Endodermal cell (in vitro differentiated cells): Measurements from ENCODE around the gene SRP72. TPM values are rescaled to one million over a fixed set of nuclear protein-coding genes. Genes with fewer than 3 reads are reported as not detected.

Experiments
- DNase-seq: peaks from one replicate; pipeline ENCODE4 v3.0.0-alpha.2; 2017
- H3K27ac ChIP-seq: 2 replicates; pipeline ENCODE4 v1.5.1; 2013; ENCODE audit warnings: mild to moderate bottlenecking, low read depth, low read length, moderate library complexity
- H3K27me3 ChIP-seq: 2 replicates; pipeline ENCODE4 v1.6.1; 2013; ENCODE audit warnings: mild to moderate bottlenecking, low read length, moderate library complexity; ENCODE audit not compliant: insufficient read depth, control insufficient read depth, poor library complexity, severe bottlenecking
- H3K36me3 ChIP-seq: 2 replicates; pipeline ENCODE4 v1.7.0; 2013; ENCODE audit warnings: mild to moderate bottlenecking, low read length, moderate library complexity; ENCODE audit not compliant: control insufficient read depth, insufficient read depth
- H3K4me1 ChIP-seq: one replicate; pipeline ENCODE4 v1.7.0; 2013; ENCODE audit warnings: low read length; ENCODE audit not compliant: control insufficient read depth, insufficient read depth
- H3K4me3 ChIP-seq: 2 replicates; pipeline ENCODE4 v1.5.1; 2013; ENCODE audit warnings: mild to moderate bottlenecking, low read length, moderate library complexity
- H3K9ac ChIP-seq: 2 replicates; pipeline ENCODE4 v1.6.1; 2013; ENCODE audit warnings: mild to moderate bottlenecking, low read length, moderate library complexity; ENCODE audit not compliant: poor library complexity, severe bottlenecking; ENCODE audit errors: extremely low read depth
- H3K9me3 ChIP-seq: 2 replicates; pipeline ENCODE4 v1.6.1; 2013; ENCODE audit warnings: mild to moderate bottlenecking, low read length, moderate library complexity; ENCODE audit not compliant: control insufficient read depth
- H3K27ac Mint-ChIP-seq: 2 replicates; pipeline ENCODE4 v1.8.0; 2020; ENCODE audit warnings: mixed read lengths
- H3K27me3 Mint-ChIP-seq: 2 replicates; pipeline ENCODE4 v1.8.0; 2021; ENCODE audit warnings: mild to moderate bottlenecking, mixed read lengths; ENCODE audit not compliant: insufficient read depth
- H3K36me3 Mint-ChIP-seq: 2 replicates; pipeline ENCODE4 v1.8.0; 2020; ENCODE audit warnings: low read depth, mixed read lengths
- H3K4me1 Mint-ChIP-seq: 2 replicates; pipeline ENCODE4 v1.8.0; 2020; ENCODE audit warnings: mixed read lengths
- H3K4me3 Mint-ChIP-seq: 2 replicates; pipeline ENCODE4 v1.8.0; 2020; ENCODE audit warnings: mild to moderate bottlenecking, moderate library complexity, mixed read lengths
- H3K9me3 Mint-ChIP-seq: 2 replicates; pipeline ENCODE4 v1.8.0; 2020; ENCODE audit warnings: mild to moderate bottlenecking, mixed read lengths
- CTCF ChIP-seq: fragments of 200-600 bp; sonication (generic); conservative IDR thresholded peaks from 2 replicates; pipeline ENCODE4 v1.5.0; 2021; ENCODE audit warnings: antibody characterized with exemption, mild to moderate bottlenecking
- WGBS, 2 experiments: methylation state at CpG; one replicate each; pipeline versions ENCODE4 v1.1.5 to v1.1.7; 2013; ENCODE audit warnings: missing lambda C conversion rate in 2 of 2, mixed read lengths in 1 of 2; ENCODE audit not compliant: insufficient coverage in 1 of 2, insufficient read length in 1 of 2; 5-methylcytosine and 5-hydroxymethylcytosine counted together
- total RNA-seq, 2 donors: library from RNA; stranded (reverse); fragmentation: NEBNext Ultra II Directional in 1 of 2; extraction: Animal tissue kit (Norgen Biotek cat#: 25700) in 1 of 2; gene quantifications; 2 replicates in 1 of 2; 3 replicates in 1 of 2; pipeline ENCODE4 v1.2.1, GENCODE V29; 2021

The SRP72 gene
- total RNA-seq, 2 donors from 2014 or later, result 123 to 134 TPM

- H3K27me3 ChIP-seq, result no peaks in the 10 kb centered on the region
- peak; percentile 73 for DNase-seq
- H3K27me3 Mint-ChIP-seq, result no peaks in the 10 kb centered on the region
- H3K4me3 ChIP-seq, result peak overlapping the region; percentile 95
- H3K36me3 ChIP-seq, result peaks cover 43% of the 10 kb centered on the region
- H3K27ac ChIP-seq, result peak overlapping the region; percentile 54
- no peak for TF ChIP-seq CTCF
- peaks cover 37% of the 10 kb centered on the region for H3K36me3 Mint-ChIP-seq
- H3K4me3 Mint-ChIP-seq, result peak overlapping the region; percentile 98
- H3K27ac Mint-ChIP-seq, result peak overlapping the region; percentile 96
- H3K9me3 ChIP-seq, result no peaks in the 10 kb centered on the region
- H3K4me1 Mint-ChIP-seq, result peaks cover 24% of the 10 kb centered on the region
- H3K9me3 Mint-ChIP-seq, result no peaks in the 10 kb centered on the region
- 0 to 1% methylated on average over 5 to 10 of the region's 10 CpGs for WGBS, 2 experiments
- H3K9ac ChIP-seq, result peak overlapping the region; percentile 96
- peaks cover 5% of the 10 kb centered on the region for H3K4me1 ChIP-seq
Observed at GRCh38 chr4:56468097-56468422, 643 bp downstream of the SRP72 start.

GRCh38 chr4:56469489-56470210, 2.2 kb downstream of the SRP72 start:
- Histone ChIP-seq H3K4me3 (peak overlapping the region; percentile 95), H3K36me3 (peaks cover 47% of the 10 kb centered on the region), H3K9ac (no peak overlapping the region), H3K9me3 (no peaks in the 10 kb centered on the region), H3K27me3 (no peaks in the 10 kb centered on the region), H3K4me1 (peaks cover 5% of the 10 kb centered on the region), H3K27ac (no peak overlapping the region)
- no peak for TF ChIP-seq CTCF
- H3K4me3 Mint-ChIP-seq, result peak overlapping the region; percentile 98
- H3K9me3 Mint-ChIP-seq, result no peaks in the 10 kb centered on the region
- peaks cover 44% of the 10 kb centered on the region for H3K36me3 Mint-ChIP-seq
- no peaks in the 10 kb centered on the region for H3K27me3 Mint-ChIP-seq
- 92 to 100% methylated on average over 1 to 6 of the region's 6 CpGs for WGBS, 2 experiments
- no peak overlapping the region for H3K27ac Mint-ChIP-seq
- peaks cover 24% of the 10 kb centered on the region for H3K4me1 Mint-ChIP-seq
- DNase-seq, result no peak

GRCh38 chr4:56475917-56476316, 8.5 kb downstream of the SRP72 start:
- Mint-ChIP-seq H3K27ac (no peak overlapping the region), H3K27me3 (no peaks in the 10 kb centered on the region), H3K4me1 (no peaks in the 10 kb centered on the region), H3K36me3 (peaks cover 79% of the 10 kb centered on the region), H3K4me3 (no peak overlapping the region), H3K9me3 (no peaks in the 10 kb centered on the region)
- Histone ChIP-seq H3K4me1 (no peaks in the 10 kb centered on the region), H3K9ac (no peak overlapping the region), H3K27me3 (no peaks in the 10 kb centered on the region), H3K9me3 (no peaks in the 10 kb centered on the region), H3K36me3 (peaks cover 90% of the 10 kb centered on the region), H3K27ac (no peak overlapping the region), H3K4me3 (no peak overlapping the region)
- DNase-seq, result no peak
- no peak for TF ChIP-seq CTCF
- WGBS, 2 experiments, result 80 to 96% methylated on average over 1 to 2 of the region's 2 CpGs
